HUES64 (cell line): ENCODE data around the gene SMIM21.

Source experiments
- H3K27ac ChIP-seq: 2 replicates; pipeline ENCODE4 v1.7.0; 2013; ENCODE audit warnings: low read depth, low read length, inconsistent platforms
- H3K27me3 ChIP-seq: 2 replicates; pipeline ENCODE4 v1.6.1; 2013; ENCODE audit warnings: mild to moderate bottlenecking, low read length; ENCODE audit not compliant: insufficient read depth
- H3K36me3 ChIP-seq: 2 replicates; pipeline ENCODE4 v1.6.1; 2013; ENCODE audit warnings: mild to moderate bottlenecking, low read length; ENCODE audit not compliant: insufficient read depth
- H3K4me1 ChIP-seq: 2 replicates; pipeline ENCODE4 v1.6.1; 2013; ENCODE audit warnings: mild to moderate bottlenecking, low read length, moderate library complexity; ENCODE audit not compliant: insufficient read depth
- H3K4me3 ChIP-seq: 2 replicates; pipeline ENCODE4 v1.5.1; 2013; ENCODE audit warnings: mild to moderate bottlenecking, low read length, moderate library complexity
- H3K9ac ChIP-seq: 2 replicates; pipeline ENCODE4 v1.6.1; 2013; ENCODE audit warnings: mild to moderate bottlenecking, low read depth, low read length
- H3K9me3 ChIP-seq: 2 replicates; pipeline ENCODE4 v1.6.1; 2013; ENCODE audit warnings: low read depth, low read length; ENCODE audit not compliant: insufficient read depth
- WGBS: fragments of 150-250, 120-280 bp; methylation state at CpG from one replicate; pipeline ENCODE4 v1.1.7; 2013; ENCODE audit warnings: missing lambda C conversion rate; 5-methylcytosine and 5-hydroxymethylcytosine counted together

SMIM21 gene

DNA sequence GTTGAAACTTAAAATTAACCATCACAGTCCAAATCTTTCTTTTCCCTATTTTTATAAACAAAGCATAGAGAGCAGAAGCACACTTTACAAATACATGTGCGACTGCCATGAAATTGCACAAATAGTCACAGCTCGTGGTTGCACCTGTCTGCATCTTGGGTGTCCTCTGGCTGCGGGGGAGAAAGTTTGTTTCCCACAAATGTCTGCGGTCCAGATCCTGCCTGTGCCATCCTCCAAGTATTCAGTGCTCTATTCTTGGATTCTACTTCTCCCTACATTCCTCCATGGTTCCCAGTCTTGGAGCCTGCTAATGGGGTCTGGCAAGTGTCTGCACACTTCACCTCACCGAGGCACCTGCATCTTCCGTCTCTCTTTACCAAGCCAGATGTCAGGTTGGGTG lies 52.2 kb downstream of the SMIM21 start:
- Histone ChIP-seq H3K9ac (no peak overlapping the region), H3K4me3 (no peak overlapping the region), H3K27ac (no peak overlapping the region), H3K9me3 (no peaks in the 10 kb centered on the region), H3K36me3 (no peaks in the 10 kb centered on the region), H3K27me3 (no peaks in the 10 kb centered on the region), H3K4me1 (no peaks in the 10 kb centered on the region)
- 96% methylated on average over 6 of the region's 6 CpGs for WGBS

DNA sequence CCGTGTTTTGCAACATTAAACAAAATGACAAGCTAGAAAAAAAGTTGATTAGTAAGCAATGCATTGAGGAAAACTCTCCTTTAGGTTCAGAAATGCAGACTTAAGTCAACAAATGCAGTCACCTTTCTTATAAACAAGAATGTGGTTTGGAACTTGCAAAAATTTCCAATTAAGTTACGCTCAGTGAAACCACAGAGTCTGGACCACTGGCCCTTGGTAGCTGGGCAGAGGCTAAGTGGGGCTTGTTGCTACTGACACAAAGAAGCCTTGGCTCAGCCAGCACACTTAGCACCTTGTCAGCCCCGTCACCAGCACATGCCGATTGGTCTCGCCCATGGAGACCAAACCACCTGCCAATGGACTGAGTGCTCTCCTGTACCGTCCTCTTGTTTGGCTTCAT lies 53.0 kb downstream of the SMIM21 start:
- Histone ChIP-seq H3K27ac (no peak overlapping the region), H3K4me1 (no peaks in the 10 kb centered on the region), H3K4me3 (no peak overlapping the region), H3K27me3 (no peaks in the 10 kb centered on the region), H3K36me3 (no peaks in the 10 kb centered on the region), H3K9me3 (no peaks in the 10 kb centered on the region), H3K9ac (no peak overlapping the region)
- WGBS = 97% methylated on average over 5 of the region's 6 CpGs

DNA sequence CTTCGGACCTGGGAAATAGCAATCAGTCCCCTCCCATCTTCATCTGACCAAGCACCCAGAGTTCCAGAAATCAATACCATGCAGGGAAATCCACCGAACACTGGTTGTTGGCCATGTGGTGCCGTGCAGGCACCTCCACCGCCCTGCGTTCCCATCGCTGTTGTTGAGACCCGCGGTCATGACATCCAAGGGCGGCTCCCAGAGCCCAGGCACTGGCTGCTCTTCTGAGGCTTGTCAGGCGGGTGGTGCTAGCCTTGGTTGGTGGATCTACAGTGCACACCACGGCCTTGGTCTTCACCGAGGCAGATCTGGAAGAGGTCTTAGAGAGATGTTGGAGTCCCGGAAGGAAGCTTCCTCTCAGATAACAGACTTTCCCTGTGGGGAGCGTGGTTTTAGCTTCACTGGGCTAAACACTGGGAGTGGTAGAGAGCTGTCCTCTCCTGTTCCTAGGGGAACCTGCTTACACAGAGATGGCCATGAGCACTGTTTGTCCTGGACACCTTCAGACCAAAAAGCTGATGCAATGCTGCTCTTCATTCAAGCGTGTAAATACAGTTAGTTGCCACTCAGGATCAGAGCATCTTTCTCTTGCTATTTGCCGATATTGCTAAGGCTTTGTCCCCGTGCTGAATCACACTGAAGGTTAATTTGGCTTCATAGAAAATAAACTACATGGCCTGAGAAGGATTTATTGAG lies 58.3 kb downstream of the SMIM21 start:
- H3K9ac ChIP-seq = no peak overlapping the region
- no peaks in the 10 kb centered on the region for H3K27me3 ChIP-seq
- H3K27ac ChIP-seq = no peak overlapping the region
- WGBS = 97% methylated on average over 17 of the region's 17 CpGs
- H3K36me3 ChIP-seq = no peaks in the 10 kb centered on the region
- H3K4me1 ChIP-seq = no peaks in the 10 kb centered on the region
- no peaks in the 10 kb centered on the region for H3K9me3 ChIP-seq
- H3K4me3 ChIP-seq = no peak overlapping the region

DNA sequence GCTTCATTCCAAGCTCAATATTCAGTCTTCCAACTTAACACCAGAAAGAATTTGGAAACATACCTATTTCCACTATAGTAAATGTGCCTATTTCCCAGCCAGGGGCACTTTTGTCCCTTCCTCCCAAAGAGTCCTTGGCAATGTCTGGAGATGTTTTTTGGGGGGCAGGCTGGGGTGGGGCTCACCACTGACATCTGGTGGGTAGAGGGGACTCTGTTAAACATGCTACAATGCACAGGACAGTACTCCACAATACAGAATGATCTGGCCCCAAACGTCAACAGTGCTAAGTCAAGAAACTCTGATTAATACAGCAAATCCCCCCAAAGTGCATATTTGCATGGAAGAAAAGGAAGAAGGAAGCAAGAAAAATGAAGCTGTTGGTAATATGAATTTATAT lies 61.7 kb downstream of the SMIM21 start:
- Histone ChIP-seq H3K9me3 (no peaks in the 10 kb centered on the region), H3K9ac (no peak overlapping the region), H3K4me3 (no peak overlapping the region), H3K4me1 (no peaks in the 10 kb centered on the region), H3K36me3 (no peaks in the 10 kb centered on the region), H3K27me3 (no peaks in the 10 kb centered on the region), H3K27ac (no peak overlapping the region)
- WGBS = 80% methylated on average over 1 of the region's 1 CpG

DNA sequence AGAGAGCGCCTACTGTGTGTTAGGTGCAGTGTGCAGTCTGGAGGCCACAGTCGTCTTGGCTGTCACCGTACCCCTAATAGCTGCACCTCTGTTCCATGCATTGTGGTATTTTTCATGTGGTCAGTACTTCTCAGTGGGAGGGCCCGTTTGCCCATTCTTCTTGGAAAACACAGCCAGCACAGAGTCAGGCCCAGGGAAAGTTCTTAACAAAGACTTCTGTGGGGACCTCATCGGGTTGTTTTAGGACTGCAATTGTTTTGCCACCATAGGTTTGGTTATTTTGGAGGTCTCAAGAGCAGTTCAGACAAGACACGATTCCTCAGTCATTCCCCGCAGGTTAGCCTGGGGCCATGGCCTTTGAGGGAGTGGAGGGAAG lies 62.3 kb downstream of the SMIM21 start:
- Histone ChIP-seq H3K36me3 (no peaks in the 10 kb centered on the region), H3K27ac (no peak overlapping the region), H3K4me1 (no peaks in the 10 kb centered on the region), H3K4me3 (no peak overlapping the region), H3K9me3 (no peaks in the 10 kb centered on the region), H3K27me3 (no peaks in the 10 kb centered on the region), H3K9ac (no peak overlapping the region)
- 85% methylated on average over 7 of the region's 7 CpGs for WGBS

DNA sequence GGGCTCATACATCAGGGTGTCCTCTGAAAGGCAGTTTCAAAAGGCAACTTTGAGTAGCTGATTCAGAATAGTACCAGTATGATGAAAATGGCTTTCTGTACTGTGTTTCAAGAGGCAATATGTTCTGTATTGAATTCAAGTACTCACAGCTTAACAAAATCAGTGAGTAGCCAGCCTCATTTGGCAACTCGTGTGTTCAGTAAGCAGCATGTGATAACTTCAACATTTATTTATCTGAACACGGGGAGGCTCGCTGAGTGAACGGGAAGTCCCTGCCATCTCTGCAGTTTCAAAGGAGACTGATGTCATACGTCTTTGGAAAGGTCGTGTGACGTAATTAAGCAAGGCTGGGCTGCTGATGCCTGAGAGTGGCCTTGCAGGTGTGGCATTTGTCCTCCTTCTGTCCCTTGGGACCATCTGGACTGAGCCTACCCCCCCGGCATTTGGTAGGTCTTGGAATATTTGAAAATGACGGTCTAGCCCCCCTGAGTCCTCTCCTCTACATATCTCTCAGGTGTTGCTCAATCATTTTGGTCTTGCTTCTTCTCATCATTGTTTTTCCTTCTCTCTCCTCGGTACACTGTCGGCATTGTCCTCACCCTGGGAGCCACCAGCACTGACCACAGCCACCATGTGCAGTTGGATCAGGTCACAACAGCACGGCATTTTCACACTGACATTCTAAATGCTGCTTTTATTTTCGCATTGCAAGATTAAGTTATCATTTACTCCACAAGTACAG lies 62.8 kb downstream of the SMIM21 start:
- H3K27ac ChIP-seq = no peak overlapping the region
- no peaks in the 10 kb centered on the region for H3K4me1 ChIP-seq
- no peaks in the 10 kb centered on the region for H3K9me3 ChIP-seq
- H3K4me3 ChIP-seq = no peak overlapping the region
- no peaks in the 10 kb centered on the region for H3K27me3 ChIP-seq
- 90% methylated on average over 13 of the region's 13 CpGs for WGBS
- no peak overlapping the region for H3K9ac ChIP-seq
- H3K36me3 ChIP-seq = no peaks in the 10 kb centered on the region

DNA sequence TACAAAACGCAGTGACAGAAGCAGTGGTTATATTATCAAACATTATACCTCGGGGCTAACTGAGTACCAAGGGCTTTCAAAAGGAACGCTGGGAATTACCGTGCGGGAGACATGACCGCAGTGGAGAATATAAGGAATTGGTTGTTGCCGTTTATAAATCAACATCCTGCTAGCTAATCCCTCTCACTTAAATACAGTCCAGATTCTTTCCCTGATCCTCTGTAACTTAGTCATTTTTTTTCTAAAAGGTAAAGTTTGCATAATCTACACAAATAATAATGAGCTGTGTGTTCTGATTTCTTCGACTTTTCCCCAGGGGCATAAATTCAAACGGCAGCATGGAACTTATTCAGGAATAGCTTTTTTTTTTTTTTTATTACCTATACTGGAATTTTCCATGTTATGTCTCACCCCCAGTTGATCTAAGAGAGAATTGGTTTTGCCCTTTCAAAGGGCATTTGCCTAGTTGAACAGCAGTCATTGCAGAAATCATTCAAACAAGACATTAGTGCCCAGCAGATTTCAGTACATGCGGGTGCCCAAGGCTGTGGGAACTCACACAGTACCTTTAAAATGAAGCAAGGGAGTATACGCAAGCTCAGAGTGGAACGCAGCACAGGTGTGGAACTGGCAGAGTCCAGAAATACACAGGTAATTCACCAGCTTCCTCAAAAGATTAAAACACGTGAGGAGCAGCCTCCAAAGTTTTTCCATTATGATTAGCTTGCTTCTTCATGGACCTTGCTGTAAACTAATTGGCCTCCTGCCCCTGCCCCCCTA lies 63.9 kb downstream of the SMIM21 start:
- H3K27me3 ChIP-seq = no peaks in the 10 kb centered on the region
- H3K9me3 ChIP-seq = no peaks in the 10 kb centered on the region
- H3K4me1 ChIP-seq = no peaks in the 10 kb centered on the region
- H3K27ac ChIP-seq = no peak overlapping the region
- 95% methylated on average over 11 of the region's 13 CpGs for WGBS
- H3K4me3 ChIP-seq = no peak overlapping the region
- no peak overlapping the region for H3K9ac ChIP-seq
- no peaks in the 10 kb centered on the region for H3K36me3 ChIP-seq

DNA sequence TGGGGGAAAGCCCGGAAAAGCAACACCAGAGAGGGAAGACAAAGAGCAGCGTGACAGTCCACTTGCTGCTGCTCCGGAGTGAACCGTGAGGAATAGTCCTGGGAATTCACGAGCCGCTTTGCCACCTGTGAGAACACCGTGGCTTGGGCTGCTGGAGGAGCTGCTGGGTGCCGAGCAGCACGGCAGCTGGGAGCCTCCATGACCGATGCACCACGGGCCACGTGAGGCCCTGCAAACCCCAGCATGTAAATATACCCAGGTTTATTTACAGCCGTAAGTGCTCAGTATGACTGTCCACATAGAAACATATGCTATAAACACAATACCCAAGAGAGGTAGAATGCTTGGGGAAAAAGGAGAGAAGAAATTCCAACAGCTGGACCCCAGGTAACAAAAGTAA lies 65.1 kb downstream of the SMIM21 start:
- H3K9ac ChIP-seq = no peak overlapping the region
- no peak overlapping the region for H3K27ac ChIP-seq
- no peaks in the 10 kb centered on the region for H3K36me3 ChIP-seq
- no peaks in the 10 kb centered on the region for H3K27me3 ChIP-seq
- WGBS = 92% methylated on average over 12 of the region's 13 CpGs
- H3K4me3 ChIP-seq = no peak overlapping the region
- no peaks in the 10 kb centered on the region for H3K4me1 ChIP-seq
- H3K9me3 ChIP-seq = 0 out of 2 replicates have a peak, but pooled peaks cover 5% of the 10 kb centered on the region

DNA sequence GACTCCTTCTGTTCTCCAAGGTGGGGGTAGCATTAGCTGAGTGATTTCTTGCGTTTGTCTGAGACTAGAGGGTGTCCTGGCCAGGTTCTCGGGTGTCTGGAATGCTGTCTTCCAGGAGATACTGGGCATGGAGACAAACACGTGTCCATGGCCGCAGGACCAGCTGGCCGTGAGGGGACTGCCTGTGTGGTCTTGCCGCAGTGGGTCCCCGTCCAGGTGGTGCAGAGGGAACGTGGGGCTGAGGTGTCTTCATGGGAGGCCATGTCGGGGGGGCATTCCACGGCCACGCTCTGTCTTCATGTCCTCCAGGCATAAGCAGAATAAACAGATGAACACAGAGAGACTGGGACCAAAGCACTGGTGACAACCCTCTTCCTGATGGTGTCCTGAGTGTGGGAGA lies 66.6 kb downstream of the SMIM21 start:
- Histone ChIP-seq H3K9ac (no peak overlapping the region), H3K4me3 (no peak overlapping the region), H3K36me3 (no peaks in the 10 kb centered on the region), H3K9me3 (peaks cover 13% of the 10 kb centered on the region; the same call in 1 of the 2 replicates), H3K4me1 (no peaks in the 10 kb centered on the region), H3K27me3 (no peaks in the 10 kb centered on the region), H3K27ac (no peak overlapping the region)
- WGBS = 97% methylated on average over 11 of the region's 11 CpGs

DNA sequence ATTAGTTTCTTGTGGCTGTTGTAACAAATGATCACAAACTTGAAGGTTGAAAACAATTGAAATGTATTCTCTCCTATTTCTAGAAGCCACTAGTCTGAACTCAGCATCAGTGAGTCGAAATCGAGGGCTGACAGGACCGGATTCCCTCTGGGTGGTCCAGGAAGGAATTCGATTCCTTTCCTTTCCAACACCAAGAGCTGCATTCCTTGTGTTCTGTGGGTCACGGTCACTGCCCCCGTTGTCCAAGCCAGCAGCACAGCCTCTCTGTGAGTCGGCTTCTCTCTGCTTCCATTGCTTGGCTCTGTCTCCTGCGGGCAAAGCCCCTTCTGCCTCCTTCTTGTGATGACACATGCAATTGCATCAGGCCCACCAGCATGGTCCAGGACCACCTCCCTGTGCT lies 67.3 kb downstream of the SMIM21 start:
- H3K27me3 ChIP-seq = no peaks in the 10 kb centered on the region
- H3K4me3 ChIP-seq = no peak overlapping the region
- peaks cover 19% of the 10 kb centered on the region for H3K9me3 ChIP-seq
- no peaks in the 10 kb centered on the region for H3K4me1 ChIP-seq
- H3K36me3 ChIP-seq = no peaks in the 10 kb centered on the region
- H3K9ac ChIP-seq = no peak overlapping the region
- no peak overlapping the region for H3K27ac ChIP-seq
- WGBS = 85% methylated on average over 8 of the region's 8 CpGs
